HEK293 (cell line): ENCODE measurements around the gene PRX.

ENCODE experiments used
- CTCF ChIA-PET: fragments of 350-600 bp; formaldehyde crosslinking; extraction: SDS; loops from one replicate; lab custom pipeline; 2021; ENCODE audit warnings: antibody characterized with exemption; lab: Yijun Ruan, JAX
- POLR2A ChIA-PET: fragments of 300-600 bp; formaldehyde crosslinking; extraction: SDS; loops from one replicate; lab custom pipeline; 2020; ENCODE audit warnings: antibody characterized with exemption, inconsistent platforms; lab: Yijun Ruan, JAX
- H3K27ac ChIP-seq: fragments of 200-500 bp; sonication (Bioruptor generic); 2 replicates; pipeline ENCODE4 v1.5.1; 2014; ENCODE audit warnings: low read depth, low read length, control low read depth, inconsistent platforms; ENCODE audit errors: extremely low read depth
- H3K36me3 ChIP-seq, 2 experiments: fragments of 200-500 bp in 1 of 2; sonication (Bioruptor generic) in 1 of 2; 1 replicate in 1 of 2; 2 replicates in 1 of 2; pipeline ENCODE4 v1.5.1; 2014 to 2017; ENCODE audit warnings: inconsistent platforms in 2 of 2, low read length in 2 of 2; ENCODE audit not compliant: control insufficient read depth in 2 of 2, insufficient read depth in 1 of 2
- H3K4me1 ChIP-seq: fragments of 200-500 bp; sonication (Bioruptor generic); 2 replicates; pipeline ENCODE4 v1.5.1; 2014; ENCODE audit warnings: mild to moderate bottlenecking, low read length, inconsistent platforms; ENCODE audit not compliant: control insufficient read depth, insufficient read depth
- H3K4me3 ChIP-seq: 2 replicates; pipeline ENCODE4 v1.5.1; 2011; ENCODE audit warnings: low read depth, mild to moderate bottlenecking, control low read depth, low read length, moderate library complexity
- H3K9me3 ChIP-seq: fragments of 200-500 bp; sonication (Bioruptor generic); 2 replicates; pipeline ENCODE4 v1.5.1; 2014; ENCODE audit warnings: low read depth, low read length, inconsistent platforms; ENCODE audit not compliant: control insufficient read depth, insufficient read depth
- CTCF ChIP-seq: fragments of 450-650 bp; formaldehyde crosslinking; IDR thresholded peaks from 2 replicates; pipeline ENCODE4 v1.5.1; 2016; ENCODE audit warnings: missing biosample characterization, missing genetic modification characterization
- GLIS1 ChIP-seq: fragments of 450-650 bp; formaldehyde crosslinking; IDR thresholded peaks from 2 replicates; pipeline ENCODE4 v1.5.1; 2016; ENCODE audit warnings: missing biosample characterization, missing genetic modification characterization
- HIC1 ChIP-seq: fragments of 450-650 bp; formaldehyde crosslinking; IDR thresholded peaks from 2 replicates; pipeline ENCODE4 v1.5.1; 2016; ENCODE audit warnings: missing biosample characterization, missing genetic modification characterization
- ZNF140 ChIP-seq: fragments of 450-650 bp; formaldehyde crosslinking; IDR thresholded peaks from 2 replicates; pipeline ENCODE4 v1.5.1; 2016; ENCODE audit warnings: missing biosample characterization, missing genetic modification characterization
- ZNF174 ChIP-seq: fragments of 450-650 bp; formaldehyde crosslinking; IDR thresholded peaks from 2 replicates; pipeline ENCODE4 v1.5.0; 2017; ENCODE audit warnings: missing biosample characterization, mild to moderate bottlenecking, missing genetic modification characterization
- ZNF2 ChIP-seq: fragments of 450-650 bp; formaldehyde crosslinking; IDR thresholded peaks from 2 replicates; pipeline ENCODE4 v1.5.1; 2016; ENCODE audit warnings: missing biosample characterization, missing genetic modification characterization
- ZNF366 ChIP-seq: fragments of 450-650 bp; formaldehyde crosslinking; conservative IDR thresholded peaks from 2 replicates; pipeline ENCODE4 v1.5.1; 2016; ENCODE audit warnings: missing biosample characterization, missing genetic modification characterization
- ZNF394 ChIP-seq: fragments of 450-650 bp; formaldehyde crosslinking; IDR thresholded peaks from 2 replicates; pipeline ENCODE4 v1.5.1; 2016; ENCODE audit warnings: missing biosample characterization, missing genetic modification characterization, mild to moderate bottlenecking, moderate library complexity, borderline replicate concordance
- ZNF416 ChIP-seq: fragments of 450-650 bp; formaldehyde crosslinking; IDR thresholded peaks from 2 replicates; pipeline ENCODE4 v1.5.1; 2016; ENCODE audit warnings: missing biosample characterization, missing genetic modification characterization
- ZNF548 ChIP-seq: fragments of 450-650 bp; formaldehyde crosslinking; IDR thresholded peaks from 2 replicates; pipeline ENCODE4 v1.5.1; 2016; ENCODE audit warnings: missing biosample characterization, missing genetic modification characterization
- ZNF639 ChIP-seq: fragments of 450-650 bp; formaldehyde crosslinking; IDR thresholded peaks from 2 replicates; pipeline ENCODE4 v1.5.1; 2016; ENCODE audit warnings: missing biosample characterization, missing genetic modification characterization
- ZNF837 ChIP-seq: fragments of 450-650 bp; formaldehyde crosslinking; IDR thresholded peaks from 2 replicates; pipeline ENCODE4 v1.5.1; 2016; ENCODE audit warnings: missing biosample characterization, missing genetic modification characterization
- ZSCAN30 ChIP-seq: fragments of 450-650 bp; IDR thresholded peaks from 2 replicates; pipeline ENCODE4 v1.5.1; 2018; ENCODE audit warnings: missing biosample characterization, mild to moderate bottlenecking, missing genetic modification characterization, moderate library complexity

The PRX gene

GRCh38 chr19:40393894-40394815 lies 19.0 kb downstream of the PRX start:
- Histone ChIP-seq H3K27ac (no peak overlapping the region), H3K36me3 (no peaks in the 10 kb centered on the region; a peak in 1 of 3 replicates), H3K9me3 (no peaks in the 10 kb centered on the region), H3K4me1 (no peaks in the 10 kb centered on the region), H3K4me3 (no peak overlapping the region)
- POLR2A ChIA-PET = interaction anchor here (0.5 to 1.3 kb wide), 5 partner anchors 9 to 46 kb away, joined by 3 to 5 read pairs (median 3); partner anchors contain the start of genes C19orf47 and PLD3
- TF ChIP-seq ZNF394 (tag by site-specific recombination) (no peak), ZNF548 (tag by site-specific recombination) (no peak), ZSCAN30 (tag by site-specific recombination) (no peak), ZNF140 (tag by site-specific recombination) (no peak), ZNF174 (tag by site-specific recombination) (no peak), ZNF2 (tag by site-specific recombination) (no peak), HIC1 (tag by site-specific recombination) (peak; percentile 55; the same call in 1 of the 2 replicates), ZNF639 (tag by site-specific recombination) (no peak)
- CTCF ChIA-PET = interaction anchor here (0.6 to 1.3 kb wide), 4 partner anchors 9 to 89 kb away, joined by 3 to 7 read pairs (median 5); no protein-coding TSS in a partner anchor

GRCh38 chr19:40392894-40393517 lies 20.2 kb downstream of the PRX start:
- ChIA-PET CTCF (interaction anchor here (0.6 to 0.7 kb wide), 2 partner anchors 76 to 104 kb away, joined by 3 to 7 read pairs; no protein-coding TSS in a partner anchor), POLR2A (no interaction called here)
- 0 out of 2 replicates have a peak overlapping the region, but pooled peaks have one; percentile 16 for H3K27ac ChIP-seq
- TF ChIP-seq HIC1 (tag by site-specific recombination) (0 out of 2 replicates have a peak, but pooled peaks have one; percentile 14), ZNF837 (tag by site-specific recombination) (no peak), ZNF366 (tag by site-specific recombination) (no peak), GLIS1 (tag by site-specific recombination) (peak; percentile 13; the same call in 1 of the 2 replicates), CTCF (peak; percentile 65), ZNF416 (no peak)
- no peaks in the 10 kb centered on the region for H3K9me3 ChIP-seq
- no peaks in the 10 kb centered on the region for H3K4me1 ChIP-seq
- no peak overlapping the region for H3K4me3 ChIP-seq
- H3K36me3 ChIP-seq = no peaks in the 10 kb centered on the region; a peak in 1 of 3 replicates
